Ovary (tissue), 9 donors: ENCODE results near the gene TRPM3. TPM values are rescaled to one million over a fixed set of nuclear protein-coding genes. Genes with fewer than 3 reads are reported as not detected.

Experiments used
- DNase-seq, 5 donors: peaks; one replicate each; pipeline ENCODE4 v3.0.0-alpha.2; 2019 to 2020
- H3K27ac ChIP-seq, 2 donors: fragments of 200-600 bp; one replicate each; pipeline versions ENCODE4 v1.5.1 to v1.8.0; 2019 to 2022
- H3K27me3 ChIP-seq: fragments of 200-600 bp; one replicate; pipeline ENCODE4 v1.8.0; 2022
- H3K36me3 ChIP-seq: fragments of 200-600 bp; sonication (generic); one replicate; pipeline ENCODE4 v1.5.1; 2019
- H3K4me1 ChIP-seq: one replicate; pipeline ENCODE4 v1.8.1; 2013; ENCODE audit warnings: mild to moderate bottlenecking, moderate library complexity; ENCODE audit not compliant: insufficient read depth
- H3K4me3 ChIP-seq: fragments of 200-600 bp; sonication (generic); one replicate; pipeline ENCODE4 v1.5.1; 2017
- H3K9me3 ChIP-seq, 2 donors: fragments of 200-600 bp in 1 of 2; sonication (generic) in 1 of 2; one replicate each; pipeline versions ENCODE4 v1.5.1 to v1.8.1; 2013 to 2019; ENCODE audit warnings: mild to moderate bottlenecking in 1 of 2, moderate library complexity in 1 of 2
- CTCF ChIP-seq, 3 donors: fragments of 450-650 bp in 2 of 3; fragments of 200-600 bp in 1 of 3; IDR thresholded peaks; one replicate each; pipeline versions ENCODE4 v1.5.1 to v1.8.0; 2016 to 2022; ENCODE audit warnings: antibody characterized with exemption in 3 of 3, mild to moderate bottlenecking in 1 of 3
- EP300 ChIP-seq: sonication (generic); formaldehyde crosslinking; IDR thresholded peaks from one replicate; pipeline ENCODE4 v1.6.1; 2017; ENCODE audit warnings: antibody characterized with exemption
- POLR2A ChIP-seq: fragments of 450-650 bp; IDR thresholded peaks from one replicate; pipeline ENCODE4 v1.6.1; 2017; ENCODE audit warnings: antibody characterized with exemption, mild to moderate bottlenecking, moderate library complexity
- WGBS, 3 donors: extraction: QIAGEN DNeasy Blood & Tissue Kit in 1 of 3; methylation state at CpG; one replicate each; pipeline versions ENCODE4 v1.1.5 to v1.1.7; 2013 to 2017; 5-methylcytosine and 5-hydroxymethylcytosine counted together
- intact Hi-C, 4 donors: fragments of 100-400 bp; cut with DNase I; formaldehyde crosslinking; loops; one replicate each; pipeline versions ENCODE4 v1.11.0 to v1.15.1; 2022 to 2023
- polyA plus RNA-seq, 2 donors: library from polyadenylated mRNA; stranded (reverse); fragments of 200-250 nt in 1 of 2; fragments of 350-450 nt in 1 of 2; fragmentation: Illumina TruSeq in 1 of 2; extraction: RNeasy Lipid Tissue Mini Kit (QIAGEN cat#74804) in 1 of 2; gene quantifications; one replicate each; pipeline ENCODE4 v1.2.3, GENCODE V29; 2013 to 2014
- total RNA-seq, 7 donors: library from RNA; depleted of rRNA in 2 of 7; stranded (reverse); fragments of >200 nt in 2 of 7; fragmentation: NEBNext Ultra II Directional in 3 of 7; extraction: Animal tissue kit (Norgen Biotek cat#: 25700) in 3 of 7; gene quantifications; one replicate each; pipeline versions ENCODE4 v1.1.0 to v1.2.4, GENCODE V29; 2016 to 2023
- donor health status: DM: no; HTN: no; CAD: no; lungs with moderate emphysema.
- donor health status: DM: no; HTN: no; CAD: no.
- donor health status: Bipolar disorder and iron deficiency.
- donor health status: DM: yes; HTN: yes; CAD: no.
- donor health status: DM: no; HTN: no; CAD: no.
- donor health status: DM: yes; HTN: yes; CAD: no.

Gene TRPM3
- total and polyA plus RNA-seq, 9 donors = 0.80 to 18.5 (median 4.6) TPM

GRCh38 chr9:71147368-71147767, 25.9 kb upstream of the TRPM3 start:
- Histone ChIP-seq H3K27me3 (no peaks in the 10 kb centered on the region), H3K27ac (no peak overlapping the region), H3K4me3 (no peak overlapping the region), H3K36me3 (no peaks in the 10 kb centered on the region), H3K9me3 (no peaks in the 10 kb centered on the region), H3K4me1 (no peaks in the 10 kb centered on the region)
- intact Hi-C loops = no loop called here
- no peak for TF ChIP-seq EP300
- no peak for TF ChIP-seq POLR2A
- TF ChIP-seq CTCF (IDR thresholded peaks at IDR 0.05) = no peak
- no peak for DNase-seq
- WGBS, 3 donors = 8 to 13% (median 8%) methylated on average over 2 of the region's 2 CpGs

GRCh38 chr9:71146511-71146910, 25.1 kb upstream of the TRPM3 start:
- no peaks in the 10 kb centered on the region for H3K9me3 ChIP-seq
- TF ChIP-seq CTCF (IDR thresholded peaks at IDR 0.05) (no peak), EP300 (no peak)
- H3K36me3 ChIP-seq = no peaks in the 10 kb centered on the region
- DNase-seq = no peak
- H3K27ac ChIP-seq = no peak overlapping the region
- no peak overlapping the region for H3K4me3 ChIP-seq
- H3K27me3 ChIP-seq = no peaks in the 10 kb centered on the region
- H3K4me1 ChIP-seq = no peaks in the 10 kb centered on the region
- WGBS, 3 donors = 64 to 90% (median 82%) methylated on average over 1 of the region's 1 CpG
- intact Hi-C loops = no loop called here

GRCh38 chr9:71145179-71145578, 23.8 kb upstream of the TRPM3 start:
- intact Hi-C loops = no loop called here
- no peaks in the 10 kb centered on the region for H3K36me3 ChIP-seq
- no peak overlapping the region for H3K4me3 ChIP-seq
- TF ChIP-seq POLR2A (no peak), CTCF (IDR thresholded peaks at IDR 0.05) (no peak), EP300 (no peak)
- no peak overlapping the region for H3K27ac ChIP-seq
- no peaks in the 10 kb centered on the region for H3K9me3 ChIP-seq
- no peaks in the 10 kb centered on the region for H3K4me1 ChIP-seq
- DNase-seq = no peak
- WGBS, 3 donors = 0 to 10% (median 2%) methylated on average over 1 of the region's 1 CpG
- no peaks in the 10 kb centered on the region for H3K27me3 ChIP-seq

GRCh38 chr9:71144495-71144894, 23.1 kb upstream of the TRPM3 start:
- DNase-seq = no peak
- H3K27me3 ChIP-seq = no peaks in the 10 kb centered on the region
- WGBS, 3 donors = 43 to 61% (median 48%) methylated on average over 2 of the region's 2 CpGs
- no peaks in the 10 kb centered on the region for H3K4me1 ChIP-seq
- no peak overlapping the region for H3K4me3 ChIP-seq
- H3K9me3 ChIP-seq = no peaks in the 10 kb centered on the region
- no peaks in the 10 kb centered on the region for H3K36me3 ChIP-seq
- H3K27ac ChIP-seq = no peak overlapping the region
- no peak for TF ChIP-seq EP300
- intact Hi-C loops = no loop called here

GRCh38 chr9:71136696-71137095, 15.3 kb upstream of the TRPM3 start:
- no peaks in the 10 kb centered on the region for H3K36me3 ChIP-seq
- H3K27me3 ChIP-seq = no peaks in the 10 kb centered on the region
- intact Hi-C loops = no loop called here
- TF ChIP-seq EP300 = no peak
- no peak for TF ChIP-seq POLR2A
- TF ChIP-seq CTCF (IDR thresholded peaks at IDR 0.05) = no peak
- no peaks in the 10 kb centered on the region for H3K4me1 ChIP-seq
- WGBS, 3 donors = 84 to 92% (median 87%) methylated on average over 6 of the region's 6 CpGs
- no peak overlapping the region for H3K27ac ChIP-seq
- H3K9me3 ChIP-seq = no peaks in the 10 kb centered on the region
- no peak for DNase-seq
- no peak overlapping the region for H3K4me3 ChIP-seq
